Neural progenitor cell (in vitro differentiated cells): ENCODE results near the gene LRRC1.

Experiments
- CTCF ChIP-seq: fragments of 200-600 bp; sonication (generic); IDR thresholded peaks from 2 replicates; pipeline ENCODE4 v1.5.1; 2017; ENCODE audit warnings: antibody characterized with exemption, mild to moderate bottlenecking
- EZH2phosphoT487 ChIP-seq: fragments of 200-600 bp; sonication (generic); IDR thresholded peaks from 2 replicates; pipeline ENCODE4 v1.6.1; 2017; ENCODE audit warnings: antibody characterized with exemption

- TF ChIP-seq CTCF (no peak), EZH2phosphoT487 (no peak)
Observed at GRCh38 chr6:53818858-53819609, 24.2 kb downstream of the LRRC1 start.
